ENCODE data around the gene KRTAP10-9.

KRTAP10-9 gene

DNA sequence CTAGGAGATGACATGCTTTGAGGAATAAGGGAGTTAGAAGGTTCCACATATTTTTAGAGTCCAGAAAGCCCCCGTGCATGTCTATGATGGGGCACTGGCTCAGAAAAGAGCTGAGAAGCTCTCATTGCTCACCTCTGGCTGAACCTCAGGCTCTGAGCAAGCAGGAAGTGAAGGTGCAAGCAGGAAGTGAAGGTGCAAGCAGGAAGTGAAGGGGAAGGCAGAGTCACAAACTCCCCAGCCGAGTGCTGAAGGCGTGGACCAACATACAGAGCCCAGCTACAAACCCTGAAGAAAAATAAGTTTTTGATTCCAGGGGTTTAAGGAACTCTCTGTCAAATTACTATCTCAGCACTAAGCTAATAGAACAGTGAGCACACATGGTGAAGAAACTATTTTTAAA is 8.0 kb upstream of the KRTAP10-9 start:
- no peak for TF ChIP-seq FOXP2 (optimal IDR thresholded peaks at IDR 0.05; ENCODE audit: borderline replicate concordance, extremely low read depth, extremely low read length, insufficient read depth)
- TF ChIP-seq POLR2AphosphoS5 (IDR thresholded peaks at IDR 0.05; ENCODE audit: low read depth, low read length), result no peak
- no peak for TF ChIP-seq SIN3A (IDR thresholded peaks at IDR 0.05; ENCODE audit: borderline replicate concordance, insufficient read depth, low read length)
- no peak for TF ChIP-seq TAF1 (IDR thresholded peaks at IDR 0.05; ENCODE audit: borderline replicate concordance, insufficient read depth, low read length)

DNA sequence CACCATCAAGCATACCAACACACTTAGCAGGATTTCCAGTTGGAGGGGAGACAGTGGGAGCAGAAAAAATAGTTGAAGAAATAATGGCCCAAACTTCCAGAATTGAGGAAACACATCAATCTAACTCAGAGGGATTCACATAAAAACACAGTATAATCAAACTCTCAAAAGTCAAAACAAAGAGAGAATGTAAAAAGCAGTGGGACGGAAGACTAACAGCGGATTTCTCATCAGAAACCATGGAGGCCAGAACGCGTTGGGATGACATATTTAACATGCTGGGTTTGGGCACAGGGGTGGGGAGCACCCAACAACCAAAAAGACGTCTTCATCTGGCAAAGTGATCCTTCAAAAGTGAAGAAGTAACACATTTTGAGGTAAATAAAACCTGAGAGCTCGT is 7.0 kb upstream of the KRTAP10-9 start:
- no peak for TF ChIP-seq POLR2AphosphoS5 (IDR thresholded peaks at IDR 0.05; ENCODE audit: low read depth, low read length)
- no peak for TF ChIP-seq TAF1 (IDR thresholded peaks at IDR 0.05; ENCODE audit: borderline replicate concordance, insufficient read depth, low read length)
- TF ChIP-seq, protein P1, sequence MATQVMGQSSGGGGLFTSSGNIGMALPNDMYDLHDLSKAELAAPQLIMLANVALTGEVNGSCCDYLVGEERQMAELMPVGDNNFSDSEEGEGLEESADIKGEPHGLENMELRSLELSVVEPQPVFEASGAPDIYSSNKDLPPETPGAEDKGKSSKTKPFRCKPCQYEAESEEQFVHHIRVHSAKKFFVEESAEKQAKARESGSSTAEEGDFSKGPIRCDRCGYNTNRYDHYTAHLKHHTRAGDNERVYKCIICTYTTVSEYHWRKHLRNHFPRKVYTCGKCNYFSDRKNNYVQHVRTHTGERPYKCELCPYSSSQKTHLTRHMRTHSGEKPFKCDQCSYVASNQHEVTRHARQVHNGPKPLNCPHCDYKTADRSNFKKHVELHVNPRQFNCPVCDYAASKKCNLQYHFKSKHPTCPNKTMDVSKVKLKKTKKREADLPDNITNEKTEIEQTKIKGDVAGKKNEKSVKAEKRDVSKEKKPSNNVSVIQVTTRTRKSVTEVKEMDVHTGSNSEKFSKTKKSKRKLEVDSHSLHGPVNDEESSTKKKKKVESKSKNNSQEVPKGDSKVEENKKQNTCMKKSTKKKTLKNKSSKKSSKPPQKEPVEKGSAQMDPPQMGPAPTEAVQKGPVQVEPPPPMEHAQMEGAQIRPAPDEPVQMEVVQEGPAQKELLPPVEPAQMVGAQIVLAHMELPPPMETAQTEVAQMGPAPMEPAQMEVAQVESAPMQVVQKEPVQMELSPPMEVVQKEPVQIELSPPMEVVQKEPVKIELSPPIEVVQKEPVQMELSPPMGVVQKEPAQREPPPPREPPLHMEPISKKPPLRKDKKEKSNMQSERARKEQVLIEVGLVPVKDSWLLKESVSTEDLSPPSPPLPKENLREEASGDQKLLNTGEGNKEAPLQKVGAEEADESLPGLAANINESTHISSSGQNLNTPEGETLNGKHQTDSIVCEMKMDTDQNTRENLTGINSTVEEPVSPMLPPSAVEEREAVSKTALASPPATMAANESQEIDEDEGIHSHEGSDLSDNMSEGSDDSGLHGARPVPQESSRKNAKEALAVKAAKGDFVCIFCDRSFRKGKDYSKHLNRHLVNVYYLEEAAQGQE (IDR thresholded peaks at IDR 0.05; ENCODE audit: insufficient read depth in 1 of 2, low read depth in 2 of 2, low read length in 2 of 2), result no peak
- no peak for TF ChIP-seq FOXP2 (optimal IDR thresholded peaks at IDR 0.05; ENCODE audit: borderline replicate concordance, extremely low read depth, extremely low read length, insufficient read depth)
- TF ChIP-seq SIN3A (IDR thresholded peaks at IDR 0.05; ENCODE audit: borderline replicate concordance, insufficient read depth, low read length), result no peak

DNA sequence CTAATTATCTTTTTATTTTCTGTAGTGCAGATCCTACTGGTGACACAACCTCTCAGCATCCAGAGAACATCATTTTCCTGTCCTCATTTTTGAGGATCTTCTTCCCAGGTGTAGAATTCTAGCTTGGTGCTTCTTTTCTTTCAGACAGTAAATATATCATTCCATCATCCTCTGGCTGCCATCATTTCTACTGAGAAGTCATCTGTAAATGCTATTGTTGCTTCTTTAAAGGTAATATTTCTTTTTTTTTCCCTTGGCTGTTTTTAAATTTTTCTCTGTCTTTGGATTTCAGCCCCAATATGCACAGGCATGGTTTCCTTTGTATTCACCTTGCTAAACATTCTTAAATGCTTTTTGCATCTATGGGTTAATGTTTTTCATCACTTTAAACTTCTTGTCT is 3.3 kb upstream of the KRTAP10-9 start:
- TF ChIP-seq SIN3A (IDR thresholded peaks at IDR 0.05; ENCODE audit: borderline replicate concordance, insufficient read depth, low read length) (no peak), POLR2AphosphoS5 (IDR thresholded peaks at IDR 0.05; ENCODE audit: low read depth, low read length) (no peak), FOXP2 (optimal IDR thresholded peaks at IDR 0.05; ENCODE audit: borderline replicate concordance, extremely low read depth, extremely low read length, insufficient read depth) (no peak), TAF1 (IDR thresholded peaks at IDR 0.05; ENCODE audit: borderline replicate concordance, insufficient read depth, low read length) (no peak)
- TF ChIP-seq, protein P1 (IDR thresholded peaks at IDR 0.05; ENCODE audit: insufficient read depth in 1 of 2, low read depth in 2 of 2, low read length in 2 of 2), result no peak

DNA sequence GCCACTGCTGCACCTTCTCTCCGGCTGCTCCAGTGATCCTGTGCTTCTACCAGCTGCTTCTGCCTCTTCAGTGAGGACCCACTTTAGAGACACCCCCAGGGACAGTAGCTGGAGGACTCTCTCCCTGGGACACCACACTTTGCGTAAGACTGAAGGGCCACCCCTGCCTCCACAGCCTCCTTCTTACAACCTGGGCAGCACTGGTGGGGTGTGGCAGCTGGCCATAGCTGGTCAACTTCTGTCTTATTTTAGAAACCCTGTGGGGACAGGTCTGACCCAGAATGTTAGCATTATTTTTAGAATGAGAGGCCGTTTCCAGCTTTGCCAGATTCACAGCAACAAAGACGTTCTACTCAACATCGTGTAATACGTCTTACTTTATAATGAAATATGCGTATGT is 1.1 kb upstream of the KRTAP10-9 start:
- no peak for TF ChIP-seq FOXP2 (optimal IDR thresholded peaks at IDR 0.05; ENCODE audit: borderline replicate concordance, extremely low read depth, extremely low read length, insufficient read depth)
- no peak for TF ChIP-seq SIN3A (IDR thresholded peaks at IDR 0.05; ENCODE audit: borderline replicate concordance, insufficient read depth, low read length)
- no peak for TF ChIP-seq TAF1 (IDR thresholded peaks at IDR 0.05; ENCODE audit: borderline replicate concordance, insufficient read depth, low read length)
- TF ChIP-seq, protein P1 (IDR thresholded peaks at IDR 0.05; ENCODE audit: insufficient read depth in 1 of 2, low read depth in 2 of 2, low read length in 2 of 2), result no peak
- TF ChIP-seq POLR2AphosphoS5 (IDR thresholded peaks at IDR 0.05; ENCODE audit: low read depth, low read length), result no peak

DNA sequence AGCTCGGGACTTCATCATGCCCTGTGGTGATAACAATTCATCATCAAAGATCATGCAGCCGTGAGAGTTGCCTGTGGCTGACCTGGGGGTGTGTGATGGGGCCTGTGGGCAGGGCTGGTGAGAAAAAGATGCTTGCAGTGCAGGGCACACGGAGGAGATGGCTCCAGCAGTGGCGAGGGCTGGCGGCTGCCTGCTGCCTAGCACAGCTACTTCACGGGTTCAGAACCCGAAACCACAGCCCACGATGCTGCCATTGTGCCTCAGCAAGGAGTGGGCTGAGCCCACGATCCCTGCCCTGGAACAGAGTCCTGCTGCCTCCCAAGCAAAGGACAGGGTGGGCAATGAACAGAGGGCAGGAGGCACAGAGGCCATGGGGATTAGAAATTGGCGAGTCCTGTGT is 631 bp upstream of the KRTAP10-9 start:
- TF ChIP-seq TAF1 (IDR thresholded peaks at IDR 0.05; ENCODE audit: borderline replicate concordance, insufficient read depth, low read length), result no peak
- TF ChIP-seq, protein P1 (IDR thresholded peaks at IDR 0.05; ENCODE audit: insufficient read depth in 1 of 2, low read depth in 2 of 2, low read length in 2 of 2), result no peak
- TF ChIP-seq FOXP2 (optimal IDR thresholded peaks at IDR 0.05; ENCODE audit: borderline replicate concordance, extremely low read depth, extremely low read length, insufficient read depth), result no peak
- no peak for TF ChIP-seq SIN3A (IDR thresholded peaks at IDR 0.05; ENCODE audit: borderline replicate concordance, insufficient read depth, low read length)
- no peak for TF ChIP-seq POLR2AphosphoS5 (IDR thresholded peaks at IDR 0.05; ENCODE audit: low read depth, low read length)
